Measurements from ENCODE around the gene PPP1R16B. TPM values are rescaled to one million over a fixed set of nuclear protein-coding genes. Genes with fewer than 3 reads are reported as not detected.

PPP1R16B gene
- total RNA-seq, 6 experiments from 2014 or later = 0.62 to 4.0 (median 2.3) TPM

GRCh38 chr20:38769376-38770295, 35.9 kb upstream of the PPP1R16B start:
- TF ChIP-seq POLR2A (IDR thresholded peaks at IDR 0.05) = no peak
- TF ChIP-seq CTCF (IDR thresholded peaks at IDR 0.05) = no peak
- Histone ChIP-seq H3K27ac (no peak overlapping the region), H3K4me3 (no peak overlapping the region), H3K4me1 (peaks cover 0 to 16% (median 8%) of the 10 kb centered on the region in 4 donors), H3K36me3 (peaks cover 0 to 39% (median 1%) of the 10 kb centered on the region in 4 donors), H3K27me3 (no peaks in the 10 kb centered on the region), H3K9me3 (no peaks in the 10 kb centered on the region)
- 74% methylated on average over 6 of the region's 13 CpGs for WGBS (ENCODE audit: insufficient coverage, low coverage, low lambda C conversion rate, missing lambda C conversion rate)
- no peak for DNase-seq
- no peak for ATAC-seq
- intact Hi-C loops (cut with DNase I) = no loop called here

- whole genome bisulfite sequencing (ENCODE audit: insufficient coverage, low coverage, low lambda C conversion rate, missing lambda C conversion rate) = 75% methylated on average over 3 of the region's 3 CpGs
- Histone ChIP-seq H3K4me1 (peaks cover 0 to 11% (median 4%) of the 10 kb centered on the region in 4 donors), H3K27ac (no peak overlapping the region), H3K4me3 (no peak overlapping the region), H3K27me3 (no peaks in the 10 kb centered on the region), H3K36me3 (peaks cover 0 to 39% (median 1%) of the 10 kb centered on the region in 4 donors), H3K9me3 (no peaks in the 10 kb centered on the region)
- TF ChIP-seq CTCF (IDR thresholded peaks at IDR 0.05) = no peak
- no peak for TF ChIP-seq POLR2A (IDR thresholded peaks at IDR 0.05)
- intact Hi-C loops (cut with DNase I) = no loop called here
- DNase-seq (peak in 1 of 3 donors; percentile 89), ATAC-seq (no peak)
Measured at GRCh38 chr20:38770546-38770945, 35.0 kb upstream of the PPP1R16B start.

GRCh38 chr20:38770970-38771369, 34.5 kb upstream of the PPP1R16B start:
- Histone ChIP-seq H3K4me3 (no peak overlapping the region), H3K27me3 (no peaks in the 10 kb centered on the region), H3K36me3 (peaks cover 0 to 39% (median 1%) of the 10 kb centered on the region in 4 donors), H3K4me1 (peaks cover 0 to 7% (median 2%) of the 10 kb centered on the region in 4 donors), H3K27ac (no peak overlapping the region), H3K9me3 (no peaks in the 10 kb centered on the region)
- intact Hi-C loops (cut with DNase I) = no loop called here
- ATAC-seq (no peak), DNase-seq (no peak)
- no peak for TF ChIP-seq CTCF (IDR thresholded peaks at IDR 0.05)
- TF ChIP-seq POLR2A (IDR thresholded peaks at IDR 0.05) = no peak
- no CpG with 5 or more reads among the region's 7 CpGs for WGBS (ENCODE audit: insufficient coverage, low coverage, low lambda C conversion rate, missing lambda C conversion rate)

GRCh38 chr20:38771621-38772020, 33.9 kb upstream of the PPP1R16B start:
- Histone ChIP-seq H3K4me3 (no peak overlapping the region), H3K4me1 (peaks cover 0 to under 1% (median 0%) of the 10 kb centered on the region in 4 donors), H3K27ac (no peak overlapping the region), H3K27me3 (no peaks in the 10 kb centered on the region), H3K9me3 (no peaks in the 10 kb centered on the region), H3K36me3 (peaks cover 0 to 39% (median 1%) of the 10 kb centered on the region in 4 donors)
- no CpG with 5 or more reads among the region's 7 CpGs for WGBS (ENCODE audit: insufficient coverage, low coverage, low lambda C conversion rate, missing lambda C conversion rate)
- DNase-seq = peak in 1 of 3 donors; percentile 66
- no peak for ATAC-seq
- TF ChIP-seq POLR2A (IDR thresholded peaks at IDR 0.05) (no peak), CTCF (IDR thresholded peaks at IDR 0.05) (no peak)
- intact Hi-C loops (cut with DNase I) = no loop called here

All from right lobe of liver (tissue), 6 donors.